GM18499 (cell line): ENCODE measurements around the gene TMEM163.
"Not testable (repeated sequence)": the region's sequence is repeated elsewhere in the genome, so short reads cannot be mapped to it uniquely, and the experiment has no call there.

Experiments
- ATAC-seq: cut with Tn5 transposase; IDR thresholded peaks from one replicate; pipeline ENCODE4 v1.9.1; 2021; ENCODE audit warnings: moderate number of reproducible peaks; ENCODE audit not compliant: insufficient read depth, unreplicated experiment

The TMEM163 gene

DNA sequence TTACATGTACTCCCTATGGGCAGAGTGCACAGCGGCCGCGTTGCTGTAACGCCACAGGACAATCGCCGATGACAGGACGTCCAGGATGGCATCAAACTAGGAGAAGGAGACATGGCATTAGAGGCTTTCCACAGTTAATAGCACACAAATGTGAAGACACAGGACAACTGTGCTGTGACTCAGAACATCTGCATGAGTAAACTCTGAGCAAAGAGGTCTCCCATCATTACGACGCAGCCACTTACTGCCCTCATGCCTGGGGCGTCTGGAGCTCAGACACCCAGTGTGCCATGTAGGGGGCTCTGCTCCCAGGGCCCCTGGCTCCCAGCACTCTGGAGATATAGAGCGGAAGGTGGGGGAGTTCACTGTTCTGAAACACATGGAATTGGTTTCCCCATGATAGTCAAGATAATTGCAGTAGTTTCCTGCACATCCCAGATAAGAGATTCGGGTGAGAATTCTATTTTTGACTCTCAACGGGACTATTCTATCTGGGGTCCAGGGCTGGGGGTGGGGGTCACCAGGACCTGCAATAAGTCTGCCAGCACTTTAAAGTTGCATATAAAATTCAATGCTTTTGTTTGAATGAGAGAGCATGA is 168.1 kb downstream of the TMEM163 start:
- ATAC-seq, result no peak

DNA sequence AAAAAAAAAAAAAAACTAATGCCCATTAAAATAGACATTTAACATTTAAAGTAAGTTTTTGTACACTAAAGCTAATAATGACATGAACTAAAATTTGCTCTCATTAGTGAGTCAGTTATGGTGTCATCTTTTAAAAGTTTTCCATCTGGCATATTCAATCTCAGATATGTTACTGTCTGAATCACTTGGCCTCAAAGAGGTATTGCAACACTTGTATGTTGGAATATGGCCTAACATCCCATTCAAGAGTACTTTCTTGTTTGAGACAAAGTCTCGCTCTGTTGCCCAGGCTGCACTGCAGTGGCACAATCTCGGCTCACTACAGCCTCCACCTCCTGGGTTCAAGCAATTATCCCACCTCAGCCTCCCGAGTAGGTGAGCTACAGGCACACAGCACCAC is 169.7 kb downstream of the TMEM163 start:
- ATAC-seq, result no peak

DNA sequence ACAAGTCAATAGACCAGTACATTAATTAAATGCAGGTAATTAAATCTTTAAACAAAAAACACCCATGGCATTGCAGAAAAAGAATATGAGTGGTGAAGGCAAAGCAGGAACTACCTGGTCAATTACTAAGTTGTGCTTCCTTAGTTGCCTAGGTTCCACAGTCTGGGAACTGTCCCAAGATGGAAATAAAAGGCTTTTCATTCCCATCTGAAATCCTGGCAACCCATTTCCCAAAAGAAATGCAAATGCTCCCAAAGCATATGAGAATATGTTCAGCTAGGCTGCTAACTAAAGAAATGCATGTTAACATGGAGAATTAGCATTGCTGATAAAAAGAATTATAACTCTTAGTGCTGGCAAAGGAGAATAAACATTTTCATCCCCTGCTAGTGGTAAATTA is 177.8 kb downstream of the TMEM163 start:
- no peak for ATAC-seq

DNA sequence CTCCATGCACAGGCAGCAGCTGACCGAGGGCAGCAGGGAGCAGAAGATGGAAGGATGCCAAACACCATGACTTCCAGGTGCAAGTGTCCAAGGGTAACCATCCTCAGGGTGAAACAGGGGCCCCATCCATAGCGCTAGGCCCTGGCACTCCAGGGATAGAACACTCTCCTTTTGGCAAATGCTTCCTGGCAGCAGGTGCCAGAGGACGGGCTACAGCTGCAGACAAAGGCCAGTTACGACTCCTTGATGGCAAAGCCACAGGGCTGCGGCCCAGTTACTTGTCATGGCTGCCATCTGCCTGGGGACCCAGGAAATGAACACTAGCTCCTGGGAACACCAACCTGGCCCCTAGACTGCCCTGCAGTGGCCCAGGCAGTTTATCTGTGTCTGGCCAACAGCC is 178.8 kb downstream of the TMEM163 start:
- ATAC-seq, result no peak

DNA sequence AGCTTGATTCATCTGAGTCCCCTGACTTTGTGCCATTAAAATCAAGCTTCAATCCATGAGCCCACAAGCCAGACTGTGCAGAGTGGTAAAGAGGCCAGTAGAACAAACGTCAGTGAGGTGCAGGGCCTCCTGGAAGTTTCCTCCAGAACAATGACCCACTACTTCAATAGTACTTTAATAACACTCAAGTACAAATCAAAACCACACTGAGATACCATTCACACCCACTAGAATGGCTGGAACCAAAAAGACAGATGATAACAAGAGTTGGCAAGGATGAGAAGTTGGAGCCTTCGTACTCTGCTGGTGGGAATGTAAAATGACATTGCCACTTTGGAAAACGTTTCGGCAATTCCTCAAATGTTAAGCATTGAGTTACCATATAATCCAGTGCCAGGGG is 181.1 kb downstream of the TMEM163 start:
- ATAC-seq, result no peak

DNA sequence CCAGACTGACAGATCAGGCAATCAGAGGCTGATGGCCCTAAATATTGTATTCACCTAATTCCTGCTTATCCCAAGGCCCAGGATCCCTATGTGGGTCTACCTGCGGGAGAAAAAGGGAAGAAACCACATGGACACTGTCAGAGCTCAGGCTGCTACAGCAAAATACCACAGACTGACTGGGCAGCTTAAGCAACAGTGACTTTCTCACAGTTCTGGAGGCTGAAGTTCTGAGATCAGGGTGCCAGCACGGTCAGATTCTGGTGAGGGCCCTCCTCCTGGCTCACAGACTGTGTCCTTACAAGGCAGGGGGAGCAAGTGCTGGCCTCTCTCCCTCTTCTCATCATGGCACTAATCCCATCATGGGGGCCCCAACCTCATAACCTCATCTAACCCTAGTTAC is 181.7 kb downstream of the TMEM163 start:
- ATAC-seq, result no peak

DNA sequence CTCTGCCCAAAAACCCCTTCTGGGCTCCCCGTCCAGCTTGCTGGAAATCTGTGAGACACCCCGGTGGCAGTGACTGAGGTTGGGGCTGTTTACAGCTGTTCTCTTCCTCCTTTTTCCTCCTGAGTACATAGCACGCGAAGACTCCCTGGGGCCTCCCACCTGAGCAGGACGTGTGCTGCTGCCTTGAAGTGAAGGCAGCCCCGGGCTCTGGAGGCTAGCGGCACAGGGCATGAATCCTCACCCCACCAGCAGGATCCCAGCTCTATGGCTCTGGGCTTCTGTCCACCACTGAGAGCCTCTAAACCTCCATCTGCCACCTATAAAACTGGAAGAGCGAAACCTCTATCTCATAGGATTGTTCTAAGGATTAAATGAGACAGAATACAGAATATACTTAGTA is 182.5 kb downstream of the TMEM163 start:
- ATAC-seq, result no peak

DNA sequence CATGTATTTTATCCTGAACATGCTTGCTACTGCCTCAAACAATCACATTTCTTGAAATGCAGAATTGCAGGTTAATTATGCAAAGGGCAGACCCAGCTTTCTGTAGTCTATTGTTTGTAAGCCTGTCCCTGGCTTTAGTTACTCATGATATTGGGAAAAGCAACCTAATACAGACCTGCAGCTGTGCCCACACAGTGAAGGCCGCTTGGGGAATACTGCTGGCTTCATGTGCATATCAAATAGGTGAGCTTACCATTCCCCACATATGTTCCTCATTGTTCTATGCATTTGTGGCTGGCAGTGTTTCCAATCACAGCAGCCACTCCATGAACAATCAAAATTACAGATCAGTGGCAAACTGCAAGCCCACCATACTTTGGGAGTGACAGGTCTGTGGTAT is 186.3 kb downstream of the TMEM163 start:
- no peak for ATAC-seq

DNA sequence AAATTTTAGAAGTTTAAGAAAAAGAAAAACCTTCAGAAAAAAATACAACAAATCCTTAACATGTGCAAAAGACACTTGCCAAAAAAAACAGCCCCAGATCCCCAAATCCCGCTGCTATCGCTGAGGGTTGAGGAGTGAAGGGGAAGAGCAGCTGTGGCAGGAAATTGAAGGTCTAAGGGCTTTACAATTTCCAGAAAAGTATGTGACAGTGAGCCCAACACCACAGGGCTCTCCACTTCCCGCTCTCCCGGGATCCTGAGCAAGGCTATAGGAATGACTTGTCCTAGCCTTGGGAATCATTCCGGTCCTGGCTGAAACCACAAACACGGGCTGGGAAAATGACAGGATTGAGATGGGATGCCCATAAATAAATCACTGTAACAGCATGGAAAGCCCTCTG is 191.4 kb downstream of the TMEM163 start:
- no peak for ATAC-seq

DNA sequence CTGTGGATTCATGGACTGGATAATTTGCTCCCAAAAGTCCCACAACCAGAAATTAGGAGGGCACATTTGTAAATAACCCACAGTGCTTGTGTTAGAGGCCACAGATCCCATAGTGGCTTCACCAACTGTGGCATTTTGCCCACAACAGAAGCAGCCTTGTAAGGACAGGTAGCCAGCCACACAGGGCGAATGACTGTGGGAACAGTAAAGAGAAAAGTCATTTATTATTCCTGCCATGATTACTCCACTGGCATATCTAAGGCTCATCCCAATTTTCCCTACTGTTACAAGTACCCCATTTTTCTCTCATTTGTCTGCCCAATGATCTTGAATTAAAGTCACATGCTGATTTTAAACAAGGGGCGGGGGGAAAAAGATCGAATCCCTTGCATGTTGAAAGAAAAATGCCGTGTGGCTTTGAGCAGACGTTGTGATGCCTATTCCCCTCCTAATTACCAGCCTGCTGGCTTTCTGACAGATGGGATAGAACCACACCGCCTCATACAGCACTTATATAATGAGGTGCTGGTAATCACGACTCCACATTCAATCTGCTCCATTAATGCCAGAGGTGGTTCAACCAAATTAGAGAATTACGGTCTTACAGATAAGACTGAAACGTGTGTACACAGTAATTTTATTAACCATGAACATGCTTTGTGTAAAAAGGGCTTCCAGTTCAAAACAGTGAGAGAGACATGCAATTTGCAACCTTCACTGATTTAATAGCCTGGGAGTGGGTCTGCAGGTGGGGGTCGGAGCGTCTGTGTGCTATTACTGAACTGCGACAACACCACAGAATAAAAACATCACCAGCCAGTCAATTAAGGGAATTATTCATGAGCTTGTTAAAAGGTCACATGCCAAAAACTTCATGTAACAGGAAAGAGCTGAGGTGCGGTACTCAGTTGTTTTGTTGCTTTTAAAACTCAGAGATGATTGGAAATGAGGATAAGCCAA is 196.0 kb downstream of the TMEM163 start:
- ATAC-seq, result no peak

DNA sequence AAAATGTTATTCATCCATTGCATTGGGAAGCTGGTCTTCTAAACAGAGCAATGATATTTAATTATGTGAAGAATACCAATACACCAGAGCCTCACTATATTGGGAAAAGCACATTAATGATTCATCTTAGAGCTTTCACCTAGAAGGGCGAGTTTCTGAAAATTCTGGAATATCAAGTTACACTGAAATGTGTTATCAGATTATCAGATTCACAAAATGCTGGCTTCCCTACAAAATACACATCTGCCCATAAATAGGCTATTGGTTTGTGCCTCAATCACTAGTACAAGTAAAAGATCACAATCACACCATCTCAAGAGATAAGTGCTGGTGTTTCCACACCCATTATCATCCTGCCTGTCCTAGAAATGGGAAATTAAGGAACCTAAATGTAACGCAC is 200.7 kb downstream of the TMEM163 start:
- ATAC-seq, result no peak

DNA sequence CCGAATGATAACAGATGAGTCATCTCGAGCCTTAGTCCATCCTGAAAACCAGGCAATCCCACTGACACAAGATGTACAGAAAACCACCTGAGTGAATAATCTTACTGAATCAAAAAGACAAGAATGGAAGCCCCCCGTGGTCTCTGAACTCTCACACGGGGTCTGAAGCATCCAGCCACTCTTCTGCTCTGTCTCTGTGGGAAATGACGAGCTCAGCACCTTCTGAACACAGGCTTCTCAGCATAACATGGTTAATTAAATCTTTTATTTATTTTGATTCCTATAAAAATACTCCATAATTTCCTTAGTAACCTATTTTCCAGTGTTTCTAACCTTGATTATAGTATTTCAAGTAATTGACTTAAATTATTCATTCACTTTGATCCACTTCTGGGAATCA is 203.7 kb downstream of the TMEM163 start:
- no peak for ATAC-seq

DNA sequence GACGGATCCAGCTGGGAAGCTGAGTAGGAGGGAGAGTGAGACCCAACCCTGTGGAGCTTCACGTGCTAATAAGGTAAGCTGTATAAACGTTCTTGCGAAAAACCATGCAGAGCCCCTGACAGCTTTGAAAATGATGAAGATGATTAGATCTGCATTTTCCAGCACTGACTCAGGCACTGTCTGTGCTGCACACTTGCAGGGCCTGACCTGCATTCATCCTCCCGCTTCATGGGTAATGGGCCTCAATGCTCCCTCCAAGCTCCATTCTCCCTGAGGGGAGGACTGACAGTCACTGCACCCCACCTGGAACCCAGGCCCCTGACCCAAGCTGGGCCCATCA is 205.4 kb downstream of the TMEM163 start:
- no peak for ATAC-seq

DNA sequence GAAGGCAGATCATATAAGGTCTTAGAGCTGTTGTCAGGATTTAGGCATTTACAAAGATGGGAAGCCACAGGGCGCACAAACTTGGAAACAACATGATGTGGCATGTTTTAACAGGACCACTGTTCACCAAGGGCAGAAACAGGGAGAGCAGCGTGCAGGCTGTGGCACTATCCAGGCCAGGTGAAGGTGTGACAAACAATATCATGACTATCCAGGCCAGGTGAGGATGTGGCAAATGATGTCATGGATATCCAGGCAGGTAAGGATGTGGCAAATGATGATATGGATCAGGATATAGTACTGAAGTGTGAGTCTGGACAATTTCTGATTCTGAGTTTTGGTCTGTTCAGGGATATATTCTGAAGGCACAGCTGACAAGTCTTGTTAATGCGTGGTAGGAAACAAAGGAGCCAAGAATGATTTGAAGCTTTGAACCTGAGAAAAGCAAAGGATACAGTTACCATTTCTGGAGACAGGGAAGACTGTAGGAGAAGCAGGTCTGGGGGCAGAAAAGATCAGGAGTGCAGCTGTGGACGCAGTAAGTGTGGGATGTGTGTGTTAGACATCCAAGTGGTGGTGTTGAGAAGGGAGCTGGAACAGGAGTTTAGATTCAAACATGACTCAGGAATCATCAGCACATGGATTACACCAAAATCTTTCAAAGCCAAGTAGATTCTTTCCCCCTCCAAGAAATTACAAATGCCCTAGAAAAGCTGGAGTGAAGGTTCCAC is 205.9 kb downstream of the TMEM163 start:
- ATAC-seq, result no peak

DNA sequence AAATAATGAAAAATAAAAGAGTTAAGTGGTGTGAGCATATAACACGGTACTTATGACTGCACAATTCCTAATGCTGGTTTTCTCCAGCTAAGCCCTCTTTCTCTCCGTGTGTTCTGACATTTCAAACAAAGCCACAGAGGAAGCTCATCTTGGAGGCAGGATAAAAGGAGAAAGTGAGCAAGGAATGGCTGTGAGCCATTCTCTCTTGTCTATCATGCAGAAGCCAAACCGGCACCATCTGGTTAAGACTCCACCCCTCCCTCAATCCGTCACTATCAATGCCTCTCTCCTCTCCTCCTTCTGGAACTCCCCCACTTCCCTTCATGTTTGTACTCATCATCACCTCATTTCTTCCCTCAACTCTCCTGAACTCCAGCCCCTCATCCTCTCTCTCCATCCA is 210.4 kb downstream of the TMEM163 start:
- ATAC-seq, result no peak

DNA sequence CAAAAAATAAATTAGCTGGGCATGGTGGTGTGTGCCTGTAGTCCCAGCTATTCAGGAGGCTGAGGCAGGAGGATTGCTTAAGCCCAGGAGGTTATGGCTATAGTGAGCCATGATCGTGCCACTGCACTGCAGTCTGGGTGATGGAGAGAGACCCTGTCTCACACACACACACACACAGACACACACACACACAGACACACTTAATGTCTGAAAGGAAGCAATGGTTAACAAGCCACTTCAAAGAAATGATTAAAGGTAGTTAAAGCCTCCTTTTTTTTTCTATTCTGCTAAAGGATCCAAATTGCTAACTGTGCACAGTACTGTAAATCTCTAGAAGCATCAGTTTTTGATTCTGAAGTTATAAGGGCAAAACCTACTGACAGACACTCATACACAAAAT is 211.1 kb downstream of the TMEM163 start:
- no peak for ATAC-seq

DNA sequence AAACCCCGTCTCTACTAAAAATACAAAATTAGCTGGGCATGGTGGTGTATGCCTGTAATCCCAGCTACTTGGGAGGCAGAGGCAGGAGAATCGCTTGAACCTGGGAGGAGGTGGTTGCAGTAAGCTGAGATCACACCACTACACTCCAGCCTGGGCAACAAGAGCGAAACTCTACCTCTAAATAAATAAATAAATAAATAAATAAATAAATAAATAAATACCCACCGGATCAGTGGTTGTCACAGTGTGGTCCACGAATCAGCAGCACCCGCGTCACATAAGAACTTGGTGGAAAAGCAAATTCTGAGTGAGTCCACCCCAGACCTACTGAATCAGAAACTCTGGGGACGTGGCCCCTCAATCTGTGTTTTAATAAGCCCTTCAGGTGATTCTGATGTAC is 211.6 kb downstream of the TMEM163 start:
- ATAC-seq, result not testable (repeated sequence)

DNA sequence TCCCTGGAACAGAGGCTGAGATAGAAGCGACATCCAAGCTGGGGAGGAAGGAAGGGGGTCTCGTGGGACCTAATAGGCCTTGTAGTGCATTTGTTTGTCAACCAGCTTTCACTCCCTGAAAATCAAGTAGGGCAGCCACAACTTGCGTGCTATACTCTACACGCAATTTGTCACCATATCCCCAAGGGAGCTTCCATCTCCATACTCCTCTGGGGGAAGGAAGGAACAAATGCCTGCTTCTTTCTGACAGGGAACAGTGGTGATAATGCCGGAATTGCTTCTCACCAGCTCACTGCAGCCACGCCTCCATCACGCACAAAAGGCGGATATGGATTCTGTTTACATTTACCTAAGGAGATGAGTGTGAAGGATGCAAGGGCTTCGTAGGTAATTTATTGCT is 213.4 kb downstream of the TMEM163 start:
- ATAC-seq, result no peak

DNA sequence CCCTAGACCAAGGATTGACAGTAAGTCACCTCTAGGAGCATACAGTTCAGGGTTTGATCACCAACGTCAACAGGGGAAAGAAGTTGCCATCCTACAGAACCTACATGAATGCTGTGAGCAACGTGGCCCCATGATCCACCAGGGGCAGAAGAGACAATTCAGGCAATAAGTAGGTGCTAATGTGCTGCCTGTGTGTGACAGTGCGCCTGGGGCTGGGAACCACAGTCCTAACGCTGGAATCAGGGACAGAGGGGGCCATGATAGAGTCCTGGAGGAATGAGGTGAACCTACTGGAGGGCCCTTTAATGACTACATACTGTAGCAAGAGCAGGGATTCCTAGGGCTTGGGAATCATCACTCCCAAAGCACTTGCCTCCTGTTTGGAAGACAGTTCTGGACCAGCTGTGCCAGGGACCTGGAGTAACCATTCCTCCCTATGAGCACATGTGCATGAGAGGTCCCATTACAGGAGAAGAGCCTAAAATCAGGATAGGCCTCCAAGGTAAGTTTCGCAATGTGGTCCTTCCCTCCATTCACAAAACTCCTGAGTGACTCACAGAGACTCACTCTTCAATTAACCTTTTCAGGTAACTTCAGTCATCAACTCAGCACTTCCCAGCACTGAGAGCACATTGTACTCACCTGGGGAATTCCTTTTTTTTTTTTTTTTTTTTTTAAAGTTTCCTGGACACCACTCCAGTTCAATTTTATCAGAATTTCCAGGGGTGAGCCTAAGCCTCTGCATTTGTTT is 214.0 kb downstream of the TMEM163 start:
- no peak for ATAC-seq

DNA sequence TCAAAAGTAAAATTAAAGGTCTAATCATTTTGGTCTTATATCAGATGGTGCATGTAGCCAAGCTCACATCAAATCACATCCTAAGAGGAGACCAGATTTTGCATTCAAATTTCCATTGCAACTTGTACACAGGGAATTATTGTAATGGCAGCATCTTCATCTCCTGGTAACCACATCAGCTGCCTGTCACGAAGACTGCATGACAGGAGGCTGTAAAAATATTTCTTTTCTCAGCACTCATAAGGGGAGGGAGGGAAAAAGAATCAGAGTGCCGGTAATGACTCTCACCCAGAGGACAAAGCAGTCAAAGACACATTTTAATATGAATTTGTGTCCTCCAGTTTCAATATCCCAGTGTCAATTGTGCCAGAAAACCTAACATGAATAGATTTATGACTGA is 216.7 kb downstream of the TMEM163 start:
- no peak for ATAC-seq
